Kidney (tissue), 14 donors: ENCODE data around the gene ZNF681. TPM values are rescaled to one million over a fixed set of nuclear protein-coding genes. Genes with fewer than 3 reads are reported as not detected.

Experiments
- DNase-seq, 5 donors: peaks; one replicate each; pipeline ENCODE4 v3.0.0-alpha.2; 2013 to 2020
- FAIRE-seq: peaks from 2 replicates; lab custom pipeline; 2012; peaks lifted over from hg19 to GRCh38; lab: Jason Lieb, UNC
- H3K27ac ChIP-seq, 2 donors: one replicate each; pipeline ENCODE4 v1.7.0; 2013; ENCODE audit warnings: low read depth in 2 of 2, low read length in 2 of 2, inconsistent platforms in 1 of 2
- H3K27me3 ChIP-seq: one replicate; pipeline ENCODE4 v1.7.1; 2013; ENCODE audit warnings: low read length, inconsistent platforms; ENCODE audit not compliant: control insufficient read depth, insufficient read depth
- H3K36me3 ChIP-seq, 3 donors: one replicate each; pipeline versions ENCODE4 v1.7.0 to v1.7.1; 2013; ENCODE audit warnings: low read length in 3 of 3, control low read depth in 1 of 3, inconsistent platforms in 1 of 3; ENCODE audit not compliant: insufficient read depth in 3 of 3, control insufficient read depth in 2 of 3
- H3K4me1 ChIP-seq, 3 donors: one replicate each; pipeline versions ENCODE4 v1.7.0 to v1.7.1; 2013; ENCODE audit warnings: low read length in 3 of 3, inconsistent platforms in 1 of 3, low read depth in 1 of 3; ENCODE audit not compliant: control insufficient read depth in 2 of 3, insufficient read depth in 2 of 3
- H3K4me3 ChIP-seq, 3 donors: one replicate each; pipeline versions ENCODE4 v1.7.0 to v1.8.1; 2013; ENCODE audit warnings: low read length in 3 of 3, control low read depth in 1 of 3, inconsistent platforms in 1 of 3
- H3K9ac ChIP-seq, 3 donors: one replicate each; pipeline versions ENCODE4 v1.7.0 to v1.7.1; 2013; ENCODE audit warnings: low read length in 3 of 3, control low read depth in 1 of 3, inconsistent platforms in 1 of 3
- H3K9me3 ChIP-seq, 3 donors: one replicate each; pipeline versions ENCODE4 v1.7.0 to v1.7.1; 2013; ENCODE audit warnings: low read length in 3 of 3, control low read depth in 1 of 3, inconsistent platforms in 1 of 3; ENCODE audit not compliant: control insufficient read depth in 2 of 3, insufficient read depth in 1 of 3
- intact Hi-C: fragments of 100-400 bp; cut with DNase I; formaldehyde crosslinking; loops from one replicate; pipeline ENCODE4 v1.11.1; 2022
- polyA plus RNA-seq: library from polyadenylated mRNA; stranded (reverse); fragments of 350-450 nt; fragmentation: Illumina TruSeq; extraction: RNeasy Lipid Tissue Mini Kit (QIAGEN cat#74804); gene quantifications from one replicate; pipeline ENCODE4 v1.2.3, GENCODE V29; 2014; ENCODE audit warnings: low read depth, low replicate concordance; ENCODE audit not compliant: insufficient read depth
- total RNA-seq: library from RNA; stranded (reverse); fragmentation: NEBNext Ultra II Directional; extraction: Animal tissue kit (Norgen Biotek cat#: 25700); gene quantifications from one replicate; pipeline ENCODE4 v1.2.1, GENCODE V29; 2021
- TF ChIP-seq, protein P1 (sequence below): IDR thresholded peaks from 3 replicates; pipeline ENCODE4 v1.5.1; 2012; ENCODE audit warnings: mild to moderate bottlenecking, moderate library complexity, borderline replicate concordance; ENCODE audit not compliant: insufficient read depth; ENCODE audit errors: extremely low read depth
- donor health status: control.
- donor health status: control.
- donor health status: control.
- donor health status: control.
- donor health status: control.
- donor health status: DM: yes; HTN: yes; CAD: no.
- donor health status: Normal renal cell carcinoma (clear cell type).

ZNF681 gene
- total and polyA plus RNA-seq, 2 donors from 2014 or later: 0.30 to 3.1 TPM

DNA sequence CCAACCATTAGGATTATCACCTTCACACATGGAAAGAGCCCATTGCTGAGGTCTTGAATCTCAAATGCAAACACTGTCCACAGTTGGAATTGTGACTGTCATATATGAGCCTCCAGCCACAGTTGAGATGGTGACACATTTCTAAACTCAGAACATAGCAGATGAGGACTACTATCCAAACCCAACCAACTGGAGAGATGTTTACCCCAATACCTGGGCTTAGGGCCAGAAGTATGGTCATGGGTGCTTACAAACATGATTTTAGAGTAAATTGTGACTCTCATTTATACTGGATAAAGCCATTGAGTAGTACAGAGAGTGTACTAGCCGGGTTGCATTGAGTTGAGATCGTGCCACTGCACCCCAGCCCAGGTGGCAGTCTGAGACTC lies 14.0 kb upstream of the ZNF681 start:
- intact Hi-C loops: no loop called here
- Histone ChIP-seq H3K27ac (no peak overlapping the region), H3K9me3 (no peaks in the 10 kb centered on the region), H3K4me1 (no peaks in the 10 kb centered on the region), H3K36me3 (peaks cover 0 to 14% (median 6%) of the 10 kb centered on the region in 3 donors), H3K4me3 (no peak overlapping the region), H3K9ac (no peak overlapping the region), H3K27me3 (no peaks in the 10 kb centered on the region)
- FAIRE-seq: no peak
- DNase-seq: no peak
- TF ChIP-seq, protein P1, sequence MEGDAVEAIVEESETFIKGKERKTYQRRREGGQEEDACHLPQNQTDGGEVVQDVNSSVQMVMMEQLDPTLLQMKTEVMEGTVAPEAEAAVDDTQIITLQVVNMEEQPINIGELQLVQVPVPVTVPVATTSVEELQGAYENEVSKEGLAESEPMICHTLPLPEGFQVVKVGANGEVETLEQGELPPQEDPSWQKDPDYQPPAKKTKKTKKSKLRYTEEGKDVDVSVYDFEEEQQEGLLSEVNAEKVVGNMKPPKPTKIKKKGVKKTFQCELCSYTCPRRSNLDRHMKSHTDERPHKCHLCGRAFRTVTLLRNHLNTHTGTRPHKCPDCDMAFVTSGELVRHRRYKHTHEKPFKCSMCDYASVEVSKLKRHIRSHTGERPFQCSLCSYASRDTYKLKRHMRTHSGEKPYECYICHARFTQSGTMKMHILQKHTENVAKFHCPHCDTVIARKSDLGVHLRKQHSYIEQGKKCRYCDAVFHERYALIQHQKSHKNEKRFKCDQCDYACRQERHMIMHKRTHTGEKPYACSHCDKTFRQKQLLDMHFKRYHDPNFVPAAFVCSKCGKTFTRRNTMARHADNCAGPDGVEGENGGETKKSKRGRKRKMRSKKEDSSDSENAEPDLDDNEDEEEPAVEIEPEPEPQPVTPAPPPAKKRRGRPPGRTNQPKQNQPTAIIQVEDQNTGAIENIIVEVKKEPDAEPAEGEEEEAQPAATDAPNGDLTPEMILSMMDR: no peak

DNA sequence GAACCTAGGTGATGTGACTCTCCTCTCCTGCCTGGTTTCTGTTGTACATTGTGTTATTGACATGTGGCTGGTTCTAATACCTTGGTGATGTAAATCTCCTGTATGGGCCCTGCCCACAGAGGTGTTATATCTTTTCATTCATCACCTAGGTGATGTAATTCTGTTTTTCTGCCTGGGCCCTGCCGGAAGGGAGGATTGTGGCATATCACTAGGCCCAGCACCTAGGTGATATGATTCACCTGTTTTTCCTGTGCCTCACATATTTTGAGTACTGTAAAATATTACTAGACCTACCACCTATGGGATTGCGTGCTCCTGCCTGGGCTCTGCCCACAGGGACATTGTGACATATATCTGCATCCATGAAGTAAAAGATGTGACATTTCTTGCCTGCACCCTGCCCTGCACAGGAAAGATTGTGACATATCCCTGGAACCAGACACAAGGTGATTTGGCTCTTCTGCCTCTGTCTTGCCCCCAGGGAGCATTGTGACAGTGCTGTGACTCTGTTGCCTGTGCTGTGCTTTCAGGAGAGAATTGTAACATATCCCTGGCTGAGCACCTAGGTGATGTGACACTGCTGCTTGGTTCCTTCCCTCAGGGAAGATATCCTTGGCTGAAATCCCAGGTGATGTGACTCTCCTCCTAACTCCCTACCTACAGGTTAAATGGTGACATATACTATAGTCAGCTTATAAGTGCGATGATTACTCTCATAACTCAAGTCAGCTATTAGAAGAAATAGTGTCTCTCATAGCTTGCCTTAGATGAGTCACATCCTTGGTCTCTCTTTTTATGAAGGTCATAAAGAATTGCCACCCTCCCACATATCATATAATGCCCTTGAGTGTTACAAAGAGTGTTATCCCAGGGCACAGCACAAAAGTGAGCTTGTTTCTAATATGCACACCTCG lies 13.3 kb upstream of the ZNF681 start:
- Histone ChIP-seq H3K27ac (no peak overlapping the region), H3K36me3 (peaks cover 0 to 12% (median 3%) of the 10 kb centered on the region in 3 donors), H3K9me3 (no peaks in the 10 kb centered on the region), H3K4me3 (no peak overlapping the region), H3K9ac (no peak overlapping the region), H3K4me1 (no peaks in the 10 kb centered on the region), H3K27me3 (no peaks in the 10 kb centered on the region)
- DNase-seq (no peak), FAIRE-seq (no peak)
- intact Hi-C loops: no loop called here
- TF ChIP-seq, protein P1: no peak

DNA sequence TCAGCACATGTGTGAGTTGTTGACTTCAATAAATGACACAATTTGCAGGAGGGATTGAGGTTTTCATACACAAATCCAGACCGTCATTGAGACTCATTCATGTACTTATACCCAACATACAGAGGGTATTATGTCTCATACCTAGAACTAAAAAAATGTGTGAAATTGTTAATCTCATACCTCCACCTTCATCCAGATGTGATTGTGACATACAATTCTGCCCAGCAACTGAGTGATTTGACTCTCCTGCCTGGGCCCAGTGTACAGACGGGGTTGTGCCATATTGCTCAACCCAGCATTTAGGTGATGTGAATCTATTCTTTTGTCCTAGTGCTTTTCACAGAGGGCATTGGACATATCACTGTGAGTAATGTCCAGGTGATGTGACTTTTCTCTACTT lies 12.6 kb upstream of the ZNF681 start:
- no peaks in the 10 kb centered on the region for H3K9me3 ChIP-seq
- no peaks in the 10 kb centered on the region for H3K27me3 ChIP-seq
- TF ChIP-seq, protein P1: no peak
- FAIRE-seq: no peak
- H3K27ac ChIP-seq: no peak overlapping the region
- H3K4me1 ChIP-seq: no peaks in the 10 kb centered on the region
- H3K4me3 ChIP-seq: no peak overlapping the region
- no peak for DNase-seq
- peaks cover 0 to 11% (median 3%) of the 10 kb centered on the region in 3 donors for H3K36me3 ChIP-seq
- intact Hi-C loops: no loop called here
- H3K9ac ChIP-seq: no peak overlapping the region
